GM23338 (cell line): ENCODE measurements around the gene SLC22A4. TPM values are rescaled to one million over a fixed set of nuclear protein-coding genes. Genes with fewer than 3 reads are reported as not detected.

ENCODE experiments used
- ATAC-seq: fragments of 200-7000 bp; cut with Tn5 transposase; 3 replicates; pipeline ENCODE4 v1.9.1; 2020
- DNase-seq: peaks from one replicate; pipeline ENCODE4 v3.0.0-alpha.2; 2015; ENCODE audit warnings: low spot score
- H2AFZ ChIP-seq: fragments of 200-600 bp; sonication (generic); 2 replicates; pipeline ENCODE4 v1.8.0; 2016; ENCODE audit warnings: antibody characterized with exemption, mild to moderate bottlenecking, moderate library complexity
- H3F3A ChIP-seq: fragments of 200-600 bp; sonication (generic); replicated peaks from 2 replicates; pipeline ENCODE4 v1.8.0; 2017; ENCODE audit warnings: antibody characterized with exemption, mixed run types, low read depth
- H3K27ac ChIP-seq: fragments of 200-600 bp; sonication (generic); 2 replicates; pipeline ENCODE4 v1.6.1; 2016; ENCODE audit warnings: low read depth
- H3K27me3 ChIP-seq: fragments of 200-600 bp; sonication (generic); 2 replicates; pipeline ENCODE4 v1.8.0; 2016; ENCODE audit warnings: mild to moderate bottlenecking, mixed run types, moderate library complexity; ENCODE audit not compliant: insufficient read depth
- H3K36me3 ChIP-seq: fragments of 200-600 bp; sonication (generic); 2 replicates; pipeline ENCODE4 v1.8.0; 2016; ENCODE audit warnings: mild to moderate bottlenecking; ENCODE audit not compliant: insufficient read depth
- H3K4me1 ChIP-seq: fragments of 200-600 bp; sonication (generic); 2 replicates; pipeline ENCODE4 v1.8.0; 2016; ENCODE audit warnings: mild to moderate bottlenecking, moderate library complexity; ENCODE audit not compliant: insufficient read depth
- H3K4me2 ChIP-seq: fragments of 200-600 bp; sonication (generic); 2 replicates; pipeline ENCODE4 v1.7.1; 2017; ENCODE audit warnings: mixed run types
- H3K4me3 ChIP-seq: fragments of 200-600 bp; sonication (generic); 2 replicates; pipeline ENCODE4 v1.6.1; 2016; ENCODE audit warnings: mixed run types
- H3K79me2 ChIP-seq: fragments of 200-600 bp; sonication (generic); replicated peaks from 2 replicates; pipeline ENCODE4 v1.8.0; 2017; ENCODE audit warnings: mild to moderate bottlenecking; ENCODE audit not compliant: insufficient read depth
- H3K9me2 ChIP-seq: fragments of 200-600 bp; sonication (generic); 2 replicates; pipeline ENCODE4 v1.8.0; 2017; ENCODE audit not compliant: insufficient read depth
- H4K20me1 ChIP-seq: fragments of 200-600 bp; sonication (generic); replicated peaks from 2 replicates; pipeline ENCODE4 v1.8.0; 2017; ENCODE audit warnings: mild to moderate bottlenecking; ENCODE audit not compliant: insufficient read depth
- H3K27ac Mint-ChIP-seq: 2 replicates; pipeline ENCODE4 v1.8.0; 2020; ENCODE audit warnings: inconsistent platforms, mild to moderate bottlenecking, moderate library complexity, mixed read lengths
- H3K27me3 Mint-ChIP-seq: 3 replicates; pipeline ENCODE4 v1.8.0; 2022; ENCODE audit warnings: low read depth, mild to moderate bottlenecking, moderate library complexity, mixed read lengths, inconsistent platforms; ENCODE audit not compliant: insufficient read depth, poor library complexity
- H3K36me3 Mint-ChIP-seq: 3 replicates; pipeline ENCODE4 v1.8.0; 2021; ENCODE audit warnings: low read depth, mild to moderate bottlenecking, inconsistent platforms, moderate library complexity, mixed read lengths
- H3K4me1 Mint-ChIP-seq: 3 replicates; pipeline ENCODE4 v1.8.0; 2020; ENCODE audit warnings: mild to moderate bottlenecking, inconsistent platforms, mixed read lengths
- H3K4me3 Mint-ChIP-seq: 3 replicates; pipeline ENCODE4 v1.8.0; 2021; ENCODE audit warnings: moderate library complexity, mild to moderate bottlenecking, inconsistent platforms, mixed read lengths
- H3K9me3 Mint-ChIP-seq: 3 replicates; pipeline ENCODE4 v1.8.0; 2020; ENCODE audit warnings: moderate library complexity, mild to moderate bottlenecking, inconsistent platforms, mixed read lengths
- CREB1 ChIP-seq: fragments of 250-450 bp; sonication (Bioruptor Pico); IDR thresholded peaks from 2 replicates; pipeline ENCODE4 v1.5.0; 2020; ENCODE audit warnings: low read depth, mild to moderate bottlenecking, moderate library complexity
- EZH2 ChIP-seq: fragments of 200-600 bp; sonication (generic); IDR thresholded peaks from one replicate; pipeline ENCODE4 v1.8.0; 2017; ENCODE audit warnings: antibody characterized with exemption, mild to moderate bottlenecking, low read depth; ENCODE audit not compliant: unreplicated experiment
- EZH2phosphoT487 ChIP-seq: fragments of 200-600 bp; sonication (generic); IDR thresholded peaks from one replicate; pipeline ENCODE4 v1.8.1; 2018; ENCODE audit warnings: antibody characterized with exemption; ENCODE audit not compliant: unreplicated experiment
- JUNB ChIP-seq: IDR thresholded peaks from one replicate; pipeline ENCODE4 v1.6.1; 2016; ENCODE audit warnings: antibody characterized with exemption; ENCODE audit not compliant: unreplicated experiment
- NANOG ChIP-seq: IDR thresholded peaks from 2 replicates; pipeline ENCODE4 v1.6.1; 2016; ENCODE audit warnings: antibody characterized with exemption, borderline replicate concordance
- POLR2AphosphoS5 ChIP-seq: IDR thresholded peaks from 2 replicates; pipeline ENCODE4 v1.6.1; 2016; ENCODE audit warnings: antibody characterized with exemption, low read depth
- STAT1 ChIP-seq: IDR thresholded peaks from one replicate; pipeline ENCODE4 v1.6.1; 2016; ENCODE audit warnings: antibody characterized with exemption; ENCODE audit not compliant: unreplicated experiment
- ZNF114 ChIP-seq: fragments of 250-450 bp; sonication (Bioruptor Pico); IDR thresholded peaks from 2 replicates; pipeline ENCODE4 v1.5.0; 2020; ENCODE audit warnings: mild to moderate bottlenecking, moderate library complexity
- ZNF331 ChIP-seq: fragments of 250-450 bp; sonication (Bioruptor Pico); IDR thresholded peaks from 2 replicates; pipeline ENCODE4 v1.5.0; 2020; ENCODE audit warnings: low read depth, mild to moderate bottlenecking, moderate library complexity
- polyA plus RNA-seq: library from polyadenylated mRNA; unstranded; fragments of >200 nt; fragmentation: Nextera tagmentation; extraction: Ambion mirVana; gene quantifications from 2 replicates; pipeline ENCODE4 v1.2.1, GENCODE V29; 2016
- total RNA-seq: library from RNA; depleted of rRNA; stranded (reverse); fragments of >200 nt; shearing (Covaris generic); gene quantifications from 2 replicates; pipeline ENCODE4 v1.2.3, GENCODE V29; 2014
- TF ChIP-seq, protein P1 (sequence below): fragments of 250-450 bp; sonication (Bioruptor Pico); IDR thresholded peaks from 2 replicates; pipeline ENCODE4 v1.5.0; 2020; ENCODE audit warnings: mild to moderate bottlenecking, moderate library complexity
- TF ChIP-seq, protein P2 (sequence below), 2 experiments: fragments of 200-600 bp in 1 of 2; sonication (generic) in 1 of 2; conservative IDR thresholded peaks; 2 replicates each; pipeline versions ENCODE4 v1.5.1 to v1.6.1; 2016 to 2017; ENCODE audit warnings: antibody characterized with exemption in 2 of 2, low read depth in 2 of 2, mild to moderate bottlenecking in 2 of 2, moderate library complexity in 1 of 2
- TF ChIP-seq, protein P3 (sequence below): IDR thresholded peaks from one replicate; pipeline ENCODE4 v1.6.1; 2018; ENCODE audit warnings: antibody characterized with exemption; ENCODE audit not compliant: unreplicated experiment
- TF ChIP-seq, protein P4 (sequence below): IDR thresholded peaks from 2 replicates; pipeline ENCODE4 v1.6.1; 2016; ENCODE audit warnings: antibody characterized with exemption

The SLC22A4 gene
- total and polyA plus RNA-seq, 2 experiments from 2014 or later = 0.28 to 0.40 TPM

DNA sequence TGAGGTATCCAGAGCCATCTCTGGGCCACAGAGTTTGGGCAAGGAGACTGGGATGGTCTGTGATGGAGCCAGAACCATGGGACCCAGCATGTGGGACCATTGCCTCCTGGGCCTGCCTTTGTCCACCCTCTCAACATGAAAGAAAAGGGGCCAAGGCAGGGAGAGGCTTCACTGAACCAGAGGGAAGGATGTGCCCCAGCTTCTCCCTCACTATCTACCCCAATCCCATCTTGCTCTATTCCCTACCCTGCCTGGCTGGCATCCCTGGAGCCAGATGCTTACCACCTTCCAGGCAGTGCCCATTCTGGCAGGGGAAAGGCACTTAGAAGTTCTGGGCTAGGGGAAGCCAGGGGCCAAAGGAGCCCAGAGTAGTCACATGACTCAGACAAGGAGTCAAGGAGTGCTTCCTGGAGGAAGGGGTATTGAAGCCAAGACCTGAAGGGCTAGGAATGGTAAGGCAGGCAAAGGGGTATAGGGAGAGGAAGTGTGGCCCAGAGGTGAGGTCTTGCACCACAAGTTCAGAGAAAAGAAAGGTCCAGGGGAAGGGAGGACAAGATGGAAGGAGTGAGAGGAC, 26.9 kb upstream of the SLC22A4 start:
- H4K20me1 ChIP-seq = no peaks in the 10 kb centered on the region
- H3K27ac Mint-ChIP-seq = no peak overlapping the region

More for the DNA sequence above, 26.9 kb upstream of the SLC22A4 start:
- no peak overlapping the region for H3K27ac ChIP-seq
- no peaks in the 10 kb centered on the region for H3K9me2 ChIP-seq
- no peaks in the 10 kb centered on the region for H3K4me1 ChIP-seq
- no peaks in the 10 kb centered on the region for H3K9me3 Mint-ChIP-seq
- H2AFZ ChIP-seq = no peak overlapping the region
- H3K27me3 ChIP-seq = no peaks in the 10 kb centered on the region
- H3K4me1 Mint-ChIP-seq = no peaks in the 10 kb centered on the region
- H3K4me3 ChIP-seq = no peak overlapping the region
- no peak overlapping the region for H3K4me3 Mint-ChIP-seq
- H3K27me3 Mint-ChIP-seq = peaks cover 4% of the 10 kb centered on the region
- H3F3A ChIP-seq = peaks cover 3% of the 10 kb centered on the region; the same call in 1 of the 2 replicates
- no peaks in the 10 kb centered on the region for H3K36me3 ChIP-seq
- H3K36me3 Mint-ChIP-seq = no peaks in the 10 kb centered on the region
- H3K4me2 ChIP-seq = no peak overlapping the region
- no peak for DNase-seq
- TF ChIP-seq POLR2AphosphoS5 (no peak), NANOG (no peak), JUNB (no peak), STAT1 (no peak), EZH2 (no peak), ZNF114 (CRISPR knock-in tag) (no peak), EZH2phosphoT487 (no peak), CREB1 (CRISPR knock-in tag) (no peak), ZNF331 (CRISPR knock-in tag) (no peak)
- TF ChIP-seq, protein P1, sequence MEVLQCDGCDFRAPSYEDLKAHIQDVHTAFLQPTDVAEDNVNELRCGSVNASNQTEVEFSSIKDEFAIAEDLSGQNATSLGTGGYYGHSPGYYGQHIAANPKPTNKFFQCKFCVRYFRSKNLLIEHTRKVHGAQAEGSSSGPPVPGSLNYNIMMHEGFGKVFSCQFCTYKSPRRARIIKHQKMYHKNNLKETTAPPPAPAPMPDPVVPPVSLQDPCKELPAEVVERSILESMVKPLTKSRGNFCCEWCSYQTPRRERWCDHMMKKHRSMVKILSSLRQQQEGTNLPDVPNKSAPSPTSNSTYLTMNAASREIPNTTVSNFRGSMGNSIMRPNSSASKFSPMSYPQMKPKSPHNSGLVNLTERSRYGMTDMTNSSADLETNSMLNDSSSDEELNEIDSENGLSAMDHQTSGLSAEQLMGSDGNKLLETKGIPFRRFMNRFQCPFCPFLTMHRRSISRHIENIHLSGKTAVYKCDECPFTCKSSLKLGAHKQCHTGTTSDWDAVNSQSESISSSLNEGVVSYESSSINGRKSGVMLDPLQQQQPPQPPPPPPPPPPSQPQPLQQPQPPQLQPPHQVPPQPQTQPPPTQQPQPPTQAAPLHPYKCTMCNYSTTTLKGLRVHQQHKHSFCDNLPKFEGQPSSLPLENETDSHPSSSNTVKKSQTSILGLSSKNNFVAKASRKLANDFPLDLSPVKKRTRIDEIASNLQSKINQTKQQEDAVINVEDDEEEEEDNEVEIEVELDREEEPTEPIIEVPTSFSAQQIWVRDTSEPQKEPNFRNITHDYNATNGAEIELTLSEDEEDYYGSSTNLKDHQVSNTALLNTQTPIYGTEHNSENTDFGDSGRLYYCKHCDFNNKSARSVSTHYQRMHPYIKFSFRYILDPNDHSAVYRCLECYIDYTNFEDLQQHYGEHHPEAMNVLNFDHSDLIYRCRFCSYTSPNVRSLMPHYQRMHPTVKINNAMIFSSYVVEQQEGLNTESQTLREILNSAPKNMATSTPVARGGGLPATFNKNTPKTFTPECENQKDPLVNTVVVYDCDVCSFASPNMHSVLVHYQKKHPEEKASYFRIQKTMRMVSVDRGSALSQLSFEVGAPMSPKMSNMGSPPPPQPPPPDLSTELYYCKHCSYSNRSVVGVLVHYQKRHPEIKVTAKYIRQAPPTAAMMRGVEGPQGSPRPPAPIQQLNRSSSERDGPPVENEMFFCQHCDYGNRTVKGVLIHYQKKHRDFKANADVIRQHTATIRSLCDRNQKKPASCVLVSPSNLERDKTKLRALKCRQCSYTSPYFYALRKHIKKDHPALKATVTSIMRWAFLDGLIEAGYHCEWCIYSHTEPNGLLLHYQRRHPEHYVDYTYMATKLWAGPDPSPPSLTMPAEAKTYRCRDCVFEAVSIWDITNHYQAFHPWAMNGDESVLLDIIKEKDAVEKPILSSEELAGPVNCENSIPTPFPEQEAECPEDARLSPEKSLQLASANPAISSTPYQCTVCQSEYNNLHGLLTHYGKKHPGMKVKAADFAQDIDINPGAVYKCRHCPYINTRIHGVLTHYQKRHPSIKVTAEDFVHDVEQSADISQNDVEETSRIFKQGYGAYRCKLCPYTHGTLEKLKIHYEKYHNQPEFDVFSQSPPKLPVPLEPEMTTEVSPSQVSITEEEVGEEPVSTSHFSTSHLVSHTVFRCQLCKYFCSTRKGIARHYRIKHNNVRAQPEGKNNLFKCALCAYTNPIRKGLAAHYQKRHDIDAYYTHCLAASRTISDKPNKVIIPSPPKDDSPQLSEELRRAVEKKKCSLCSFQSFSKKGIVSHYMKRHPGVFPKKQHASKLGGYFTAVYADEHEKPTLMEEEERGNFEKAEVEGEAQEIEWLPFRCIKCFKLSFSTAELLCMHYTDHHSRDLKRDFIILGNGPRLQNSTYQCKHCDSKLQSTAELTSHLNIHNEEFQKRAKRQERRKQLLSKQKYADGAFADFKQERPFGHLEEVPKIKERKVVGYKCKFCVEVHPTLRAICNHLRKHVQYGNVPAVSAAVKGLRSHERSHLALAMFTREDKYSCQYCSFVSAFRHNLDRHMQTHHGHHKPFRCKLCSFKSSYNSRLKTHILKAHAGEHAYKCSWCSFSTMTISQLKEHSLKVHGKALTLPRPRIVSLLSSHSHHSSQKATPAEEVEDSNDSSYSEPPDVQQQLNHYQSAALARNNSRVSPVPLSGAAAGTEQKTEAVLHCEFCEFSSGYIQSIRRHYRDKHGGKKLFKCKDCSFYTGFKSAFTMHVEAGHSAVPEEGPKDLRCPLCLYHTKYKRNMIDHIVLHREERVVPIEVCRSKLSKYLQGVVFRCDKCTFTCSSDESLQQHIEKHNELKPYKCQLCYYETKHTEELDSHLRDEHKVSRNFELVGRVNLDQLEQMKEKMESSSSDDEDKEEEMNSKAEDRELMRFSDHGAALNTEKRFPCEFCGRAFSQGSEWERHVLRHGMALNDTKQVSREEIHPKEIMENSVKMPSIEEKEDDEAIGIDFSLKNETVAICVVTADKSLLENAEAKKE = no peak
- TF ChIP-seq, protein P2, sequence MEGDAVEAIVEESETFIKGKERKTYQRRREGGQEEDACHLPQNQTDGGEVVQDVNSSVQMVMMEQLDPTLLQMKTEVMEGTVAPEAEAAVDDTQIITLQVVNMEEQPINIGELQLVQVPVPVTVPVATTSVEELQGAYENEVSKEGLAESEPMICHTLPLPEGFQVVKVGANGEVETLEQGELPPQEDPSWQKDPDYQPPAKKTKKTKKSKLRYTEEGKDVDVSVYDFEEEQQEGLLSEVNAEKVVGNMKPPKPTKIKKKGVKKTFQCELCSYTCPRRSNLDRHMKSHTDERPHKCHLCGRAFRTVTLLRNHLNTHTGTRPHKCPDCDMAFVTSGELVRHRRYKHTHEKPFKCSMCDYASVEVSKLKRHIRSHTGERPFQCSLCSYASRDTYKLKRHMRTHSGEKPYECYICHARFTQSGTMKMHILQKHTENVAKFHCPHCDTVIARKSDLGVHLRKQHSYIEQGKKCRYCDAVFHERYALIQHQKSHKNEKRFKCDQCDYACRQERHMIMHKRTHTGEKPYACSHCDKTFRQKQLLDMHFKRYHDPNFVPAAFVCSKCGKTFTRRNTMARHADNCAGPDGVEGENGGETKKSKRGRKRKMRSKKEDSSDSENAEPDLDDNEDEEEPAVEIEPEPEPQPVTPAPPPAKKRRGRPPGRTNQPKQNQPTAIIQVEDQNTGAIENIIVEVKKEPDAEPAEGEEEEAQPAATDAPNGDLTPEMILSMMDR (conservative IDR thresholded peaks at IDR 0.05; ENCODE audit: low read depth in 2 of 2) = no peak
- TF ChIP-seq, protein P3, sequence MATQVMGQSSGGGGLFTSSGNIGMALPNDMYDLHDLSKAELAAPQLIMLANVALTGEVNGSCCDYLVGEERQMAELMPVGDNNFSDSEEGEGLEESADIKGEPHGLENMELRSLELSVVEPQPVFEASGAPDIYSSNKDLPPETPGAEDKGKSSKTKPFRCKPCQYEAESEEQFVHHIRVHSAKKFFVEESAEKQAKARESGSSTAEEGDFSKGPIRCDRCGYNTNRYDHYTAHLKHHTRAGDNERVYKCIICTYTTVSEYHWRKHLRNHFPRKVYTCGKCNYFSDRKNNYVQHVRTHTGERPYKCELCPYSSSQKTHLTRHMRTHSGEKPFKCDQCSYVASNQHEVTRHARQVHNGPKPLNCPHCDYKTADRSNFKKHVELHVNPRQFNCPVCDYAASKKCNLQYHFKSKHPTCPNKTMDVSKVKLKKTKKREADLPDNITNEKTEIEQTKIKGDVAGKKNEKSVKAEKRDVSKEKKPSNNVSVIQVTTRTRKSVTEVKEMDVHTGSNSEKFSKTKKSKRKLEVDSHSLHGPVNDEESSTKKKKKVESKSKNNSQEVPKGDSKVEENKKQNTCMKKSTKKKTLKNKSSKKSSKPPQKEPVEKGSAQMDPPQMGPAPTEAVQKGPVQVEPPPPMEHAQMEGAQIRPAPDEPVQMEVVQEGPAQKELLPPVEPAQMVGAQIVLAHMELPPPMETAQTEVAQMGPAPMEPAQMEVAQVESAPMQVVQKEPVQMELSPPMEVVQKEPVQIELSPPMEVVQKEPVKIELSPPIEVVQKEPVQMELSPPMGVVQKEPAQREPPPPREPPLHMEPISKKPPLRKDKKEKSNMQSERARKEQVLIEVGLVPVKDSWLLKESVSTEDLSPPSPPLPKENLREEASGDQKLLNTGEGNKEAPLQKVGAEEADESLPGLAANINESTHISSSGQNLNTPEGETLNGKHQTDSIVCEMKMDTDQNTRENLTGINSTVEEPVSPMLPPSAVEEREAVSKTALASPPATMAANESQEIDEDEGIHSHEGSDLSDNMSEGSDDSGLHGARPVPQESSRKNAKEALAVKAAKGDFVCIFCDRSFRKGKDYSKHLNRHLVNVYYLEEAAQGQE = no peak
- TF ChIP-seq, protein P4, sequence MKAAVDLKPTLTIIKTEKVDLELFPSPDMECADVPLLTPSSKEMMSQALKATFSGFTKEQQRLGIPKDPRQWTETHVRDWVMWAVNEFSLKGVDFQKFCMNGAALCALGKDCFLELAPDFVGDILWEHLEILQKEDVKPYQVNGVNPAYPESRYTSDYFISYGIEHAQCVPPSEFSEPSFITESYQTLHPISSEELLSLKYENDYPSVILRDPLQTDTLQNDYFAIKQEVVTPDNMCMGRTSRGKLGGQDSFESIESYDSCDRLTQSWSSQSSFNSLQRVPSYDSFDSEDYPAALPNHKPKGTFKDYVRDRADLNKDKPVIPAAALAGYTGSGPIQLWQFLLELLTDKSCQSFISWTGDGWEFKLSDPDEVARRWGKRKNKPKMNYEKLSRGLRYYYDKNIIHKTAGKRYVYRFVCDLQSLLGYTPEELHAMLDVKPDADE = no peak
- no peak for ATAC-seq
- no peaks in the 10 kb centered on the region for H3K79me2 ChIP-seq
